ENCODE data around the gene PC. TPM values are rescaled to one million over a fixed set of nuclear protein-coding genes. Genes with fewer than 3 reads are reported as not detected.

The PC gene
- total RNA-seq, 1 donor from 2014 or later, result 10.5 TPM

DNA sequence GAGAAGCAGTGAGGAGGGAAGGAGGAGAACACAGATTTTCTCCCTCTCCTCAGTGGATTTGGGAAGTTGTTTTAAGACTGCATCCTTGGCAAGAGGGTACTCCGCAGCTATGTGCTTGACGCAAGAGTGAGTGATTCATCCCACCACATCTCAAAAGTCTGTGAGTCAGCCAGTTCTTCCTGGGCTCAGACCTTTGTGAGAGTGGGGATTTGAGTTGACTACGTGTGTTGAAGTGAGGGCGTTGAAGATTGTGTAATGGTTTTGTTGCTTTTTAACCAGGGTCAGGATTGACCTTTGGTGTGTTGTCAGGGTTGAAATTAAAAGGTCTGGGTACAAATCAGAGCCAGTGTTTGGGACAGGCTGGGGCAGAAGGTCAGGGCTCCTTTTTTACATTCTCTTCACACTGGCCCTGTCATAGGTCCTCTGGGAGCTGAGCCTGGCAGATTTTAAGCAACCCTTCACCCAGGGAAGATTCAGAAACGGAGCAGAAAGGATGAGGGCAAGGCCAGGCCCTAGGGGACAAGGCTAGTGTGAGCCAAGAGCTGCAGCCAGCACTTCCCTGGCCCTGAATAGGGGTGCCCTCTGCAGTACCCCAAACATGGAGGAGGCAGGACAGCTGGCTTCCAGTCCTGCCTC, 12.7 kb upstream of the PC start:
- FAIRE-seq, result peak; percentile 90
- DNase-seq (ENCODE audit: low read depth), result peak; percentile 100
- peak overlapping the region; percentile 80 for H3K9ac ChIP-seq (ENCODE audit: low read length)
- no peaks in the 10 kb centered on the region for H3K36me3 Mint-ChIP-seq (ENCODE audit: low read depth, unreplicated experiment)
- peaks cover 33% of the 10 kb centered on the region for H3K4me1 ChIP-seq (ENCODE audit: insufficient read depth, low read length)
- peak overlapping the region; percentile 96 for H3K27ac ChIP-seq (ENCODE audit: low read depth, low read length)
- H2AFZ ChIP-seq (ENCODE audit: low read depth, low read length), result peak overlapping the region; percentile 23
- no peaks in the 10 kb centered on the region for H3K36me3 ChIP-seq (ENCODE audit: insufficient read depth, low read length)
- peak overlapping the region; percentile 24 for H3K4me3 ChIP-seq (ENCODE audit: insufficient read depth, low read depth, low read length)
- H3K4me3 Mint-ChIP-seq (ENCODE audit: unreplicated experiment), result peak overlapping the region; percentile 1
- H3K9me3 Mint-ChIP-seq (ENCODE audit: unreplicated experiment), result no peaks in the 10 kb centered on the region
- H3K4me2 ChIP-seq (ENCODE audit: low read length), result peak overlapping the region; percentile 76
- peaks cover 28% of the 10 kb centered on the region for H3K4me1 Mint-ChIP-seq (ENCODE audit: low read depth, unreplicated experiment)
- peak overlapping the region; percentile 97 for H3K27ac Mint-ChIP-seq (ENCODE audit: unreplicated experiment)
- no peaks in the 10 kb centered on the region for H3K9me3 ChIP-seq (ENCODE audit: insufficient read depth, low read depth, low read length)
- H3K27me3 Mint-ChIP-seq (ENCODE audit: low read depth, unreplicated experiment), result no peaks in the 10 kb centered on the region
- H3K27me3 ChIP-seq (ENCODE audit: insufficient read depth, low read length), result no peaks in the 10 kb centered on the region
- TF ChIP-seq, protein P1, sequence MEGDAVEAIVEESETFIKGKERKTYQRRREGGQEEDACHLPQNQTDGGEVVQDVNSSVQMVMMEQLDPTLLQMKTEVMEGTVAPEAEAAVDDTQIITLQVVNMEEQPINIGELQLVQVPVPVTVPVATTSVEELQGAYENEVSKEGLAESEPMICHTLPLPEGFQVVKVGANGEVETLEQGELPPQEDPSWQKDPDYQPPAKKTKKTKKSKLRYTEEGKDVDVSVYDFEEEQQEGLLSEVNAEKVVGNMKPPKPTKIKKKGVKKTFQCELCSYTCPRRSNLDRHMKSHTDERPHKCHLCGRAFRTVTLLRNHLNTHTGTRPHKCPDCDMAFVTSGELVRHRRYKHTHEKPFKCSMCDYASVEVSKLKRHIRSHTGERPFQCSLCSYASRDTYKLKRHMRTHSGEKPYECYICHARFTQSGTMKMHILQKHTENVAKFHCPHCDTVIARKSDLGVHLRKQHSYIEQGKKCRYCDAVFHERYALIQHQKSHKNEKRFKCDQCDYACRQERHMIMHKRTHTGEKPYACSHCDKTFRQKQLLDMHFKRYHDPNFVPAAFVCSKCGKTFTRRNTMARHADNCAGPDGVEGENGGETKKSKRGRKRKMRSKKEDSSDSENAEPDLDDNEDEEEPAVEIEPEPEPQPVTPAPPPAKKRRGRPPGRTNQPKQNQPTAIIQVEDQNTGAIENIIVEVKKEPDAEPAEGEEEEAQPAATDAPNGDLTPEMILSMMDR (IDR thresholded peaks at IDR 0.05; ENCODE audit: insufficient read depth, low read depth, low read length), result no peak
- no peak for TF ChIP-seq EZH2 (IDR thresholded peaks at IDR 0.05; ENCODE audit: insufficient read depth, low read length)
- no peaks in the 10 kb centered on the region for H4K20me1 ChIP-seq (ENCODE audit: insufficient read depth, low read length)
- H3K79me2 ChIP-seq (ENCODE audit: insufficient read depth, low read length), result no peaks in the 10 kb centered on the region

- peak overlapping the region; percentile 24 for H3K4me3 ChIP-seq (ENCODE audit: insufficient read depth, low read depth, low read length)
- peaks cover 33% of the 10 kb centered on the region for H3K4me1 ChIP-seq (ENCODE audit: insufficient read depth, low read length)
- Mint-ChIP-seq H3K27me3 (ENCODE audit: low read depth, unreplicated experiment) (no peaks in the 10 kb centered on the region), H3K27ac (ENCODE audit: unreplicated experiment) (peak overlapping the region; percentile 97), H3K9me3 (ENCODE audit: unreplicated experiment) (no peaks in the 10 kb centered on the region), H3K4me3 (ENCODE audit: unreplicated experiment) (peak overlapping the region; percentile 1), H3K4me1 (ENCODE audit: low read depth, unreplicated experiment) (peaks cover 28% of the 10 kb centered on the region), H3K36me3 (ENCODE audit: low read depth, unreplicated experiment) (no peaks in the 10 kb centered on the region)
- H3K9me3 ChIP-seq (ENCODE audit: insufficient read depth, low read depth, low read length), result no peaks in the 10 kb centered on the region
- FAIRE-seq (no peak), DNase-seq (ENCODE audit: low read depth) (no peak)
- H4K20me1 ChIP-seq (ENCODE audit: insufficient read depth, low read length), result no peaks in the 10 kb centered on the region
- peak overlapping the region; percentile 76 for H3K4me2 ChIP-seq (ENCODE audit: low read length)
- H3K27ac ChIP-seq (ENCODE audit: low read depth, low read length), result peak overlapping the region; percentile 96
- no peaks in the 10 kb centered on the region for H3K79me2 ChIP-seq (ENCODE audit: insufficient read depth, low read length)
- H2AFZ ChIP-seq (ENCODE audit: low read depth, low read length), result no peak overlapping the region
- no peaks in the 10 kb centered on the region for H3K27me3 ChIP-seq (ENCODE audit: insufficient read depth, low read length)
- H3K9ac ChIP-seq (ENCODE audit: low read length), result peak overlapping the region; percentile 66
- H3K36me3 ChIP-seq (ENCODE audit: insufficient read depth, low read length), result no peaks in the 10 kb centered on the region
- TF ChIP-seq EZH2 (IDR thresholded peaks at IDR 0.05; ENCODE audit: insufficient read depth, low read length), result no peak
- TF ChIP-seq, protein P1 (IDR thresholded peaks at IDR 0.05; ENCODE audit: insufficient read depth, low read depth, low read length), result no peak
Observed at GRCh38 chr11:66970371-66970806, 12.2 kb upstream of the PC start.

- no peaks in the 10 kb centered on the region for H3K36me3 Mint-ChIP-seq (ENCODE audit: low read depth, unreplicated experiment)
- peak overlapping the region; percentile 76 for H3K4me2 ChIP-seq (ENCODE audit: low read length)
- peak overlapping the region; percentile 97 for H3K27ac Mint-ChIP-seq (ENCODE audit: unreplicated experiment)
- no peaks in the 10 kb centered on the region for H3K27me3 ChIP-seq (ENCODE audit: insufficient read depth, low read length)
- no peak overlapping the region for H3K4me3 Mint-ChIP-seq (ENCODE audit: unreplicated experiment)
- TF ChIP-seq EZH2 (IDR thresholded peaks at IDR 0.05; ENCODE audit: insufficient read depth, low read length), result no peak
- TF ChIP-seq, protein P1 (IDR thresholded peaks at IDR 0.05; ENCODE audit: insufficient read depth, low read depth, low read length), result no peak
- FAIRE-seq, result no peak
- H3K4me3 ChIP-seq (ENCODE audit: insufficient read depth, low read depth, low read length), result no peak overlapping the region
- peaks cover 33% of the 10 kb centered on the region for H3K4me1 ChIP-seq (ENCODE audit: insufficient read depth, low read length)
- no peak overlapping the region for H2AFZ ChIP-seq (ENCODE audit: low read depth, low read length)
- no peaks in the 10 kb centered on the region for H3K9me3 Mint-ChIP-seq (ENCODE audit: unreplicated experiment)
- H3K27ac ChIP-seq (ENCODE audit: low read depth, low read length), result peak overlapping the region; percentile 96
- H4K20me1 ChIP-seq (ENCODE audit: insufficient read depth, low read length), result no peaks in the 10 kb centered on the region
- H3K4me1 Mint-ChIP-seq (ENCODE audit: low read depth, unreplicated experiment), result peaks cover 28% of the 10 kb centered on the region
- no peaks in the 10 kb centered on the region for H3K36me3 ChIP-seq (ENCODE audit: insufficient read depth, low read length)
- peaks cover under 1% of the 10 kb centered on the region for H3K27me3 Mint-ChIP-seq (ENCODE audit: low read depth, unreplicated experiment)
- no peaks in the 10 kb centered on the region for H3K9me3 ChIP-seq (ENCODE audit: insufficient read depth, low read depth, low read length)
- peak overlapping the region; percentile 66 for H3K9ac ChIP-seq (ENCODE audit: low read length)
- peak; percentile 95 for DNase-seq (ENCODE audit: low read depth)
- H3K79me2 ChIP-seq (ENCODE audit: insufficient read depth, low read length), result no peaks in the 10 kb centered on the region
Observed at GRCh38 chr11:66969584-66970225, 11.5 kb upstream of the PC start.

All from astrocyte (in vitro differentiated cells and primary cell).